Tibial artery (tissue), 4 donors: Measurements from ENCODE around the gene HPX.

Experiments used
- DNase-seq, 2 donors: peaks; one replicate each; pipeline ENCODE4 v3.0.0-alpha.2; 2019
- H3K27ac ChIP-seq, 2 donors: fragments of 200-600 bp; sonication (generic) in 1 of 2; 1 replicate in 1 of 2; 2 replicates in 1 of 2; pipeline ENCODE4 v1.5.1; 2018 to 2019; ENCODE audit warnings: mild to moderate bottlenecking in 1 of 2
- H3K27me3 ChIP-seq, 2 donors: fragments of 200-600 bp; sonication (generic) in 1 of 2; one replicate each; pipeline versions ENCODE4 v1.5.1 to v1.6.0; 2016 to 2019
- H3K36me3 ChIP-seq, 3 donors: fragments of 200-600 bp; sonication (generic) in 2 of 3; one replicate each; pipeline ENCODE4 v1.5.1; 2016 to 2019; ENCODE audit warnings: mild to moderate bottlenecking in 2 of 3
- H3K4me1 ChIP-seq, 4 donors: fragments of 200-600 bp; sonication (generic) in 2 of 4; 1 replicate in 3 of 4; 2 replicates in 1 of 4; pipeline ENCODE4 v1.5.1; 2016 to 2019
- H3K4me3 ChIP-seq, 2 donors: fragments of 200-600 bp; sonication (generic) in 1 of 2; 1 replicate in 1 of 2; 2 replicates in 1 of 2; pipeline ENCODE4 v1.5.1; 2018 to 2019; ENCODE audit warnings: mild to moderate bottlenecking in 2 of 2
- H3K9me3 ChIP-seq, 3 donors: fragments of 200-600 bp; sonication (generic) in 1 of 3; one replicate each; pipeline ENCODE4 v1.5.1; 2016 to 2019
- CTCF ChIP-seq, 2 experiments: fragments of 200-600 bp in 1 of 2; fragments of 450-650 bp in 1 of 2; IDR thresholded peaks; one replicate each; pipeline ENCODE4 v1.5.1; 2017 to 2019; ENCODE audit warnings: antibody characterized with exemption in 2 of 2, mild to moderate bottlenecking in 1 of 2, moderate library complexity in 1 of 2
- intact Hi-C: fragments of 100-400 bp; cut with DNase I; formaldehyde crosslinking; loops from one replicate; pipeline ENCODE4 v1.15.0; 2023; ENCODE audit warnings: low total_unique reads

HPX gene

GRCh38 chr11:6474413-6474792, 33.6 kb upstream of the HPX start:
- H3K27me3 ChIP-seq = no peaks in the 10 kb centered on the region
- intact Hi-C loops = no loop called here
- TF ChIP-seq CTCF (IDR thresholded peaks at IDR 0.05) = no peak
- DNase-seq = no peak
- peak overlapping the region; percentile 84 to 92 for H3K27ac ChIP-seq
- H3K9me3 ChIP-seq = no peaks in the 10 kb centered on the region
- H3K36me3 ChIP-seq = peaks cover 7 to 30% (median 25%) of the 10 kb centered on the region in 3 donors
- H3K4me3 ChIP-seq = peak overlapping the region; percentile 79 to 92
- H3K4me1 ChIP-seq = peaks cover 5 to 46% (median 25%) of the 10 kb centered on the region in 4 donors

DNA sequence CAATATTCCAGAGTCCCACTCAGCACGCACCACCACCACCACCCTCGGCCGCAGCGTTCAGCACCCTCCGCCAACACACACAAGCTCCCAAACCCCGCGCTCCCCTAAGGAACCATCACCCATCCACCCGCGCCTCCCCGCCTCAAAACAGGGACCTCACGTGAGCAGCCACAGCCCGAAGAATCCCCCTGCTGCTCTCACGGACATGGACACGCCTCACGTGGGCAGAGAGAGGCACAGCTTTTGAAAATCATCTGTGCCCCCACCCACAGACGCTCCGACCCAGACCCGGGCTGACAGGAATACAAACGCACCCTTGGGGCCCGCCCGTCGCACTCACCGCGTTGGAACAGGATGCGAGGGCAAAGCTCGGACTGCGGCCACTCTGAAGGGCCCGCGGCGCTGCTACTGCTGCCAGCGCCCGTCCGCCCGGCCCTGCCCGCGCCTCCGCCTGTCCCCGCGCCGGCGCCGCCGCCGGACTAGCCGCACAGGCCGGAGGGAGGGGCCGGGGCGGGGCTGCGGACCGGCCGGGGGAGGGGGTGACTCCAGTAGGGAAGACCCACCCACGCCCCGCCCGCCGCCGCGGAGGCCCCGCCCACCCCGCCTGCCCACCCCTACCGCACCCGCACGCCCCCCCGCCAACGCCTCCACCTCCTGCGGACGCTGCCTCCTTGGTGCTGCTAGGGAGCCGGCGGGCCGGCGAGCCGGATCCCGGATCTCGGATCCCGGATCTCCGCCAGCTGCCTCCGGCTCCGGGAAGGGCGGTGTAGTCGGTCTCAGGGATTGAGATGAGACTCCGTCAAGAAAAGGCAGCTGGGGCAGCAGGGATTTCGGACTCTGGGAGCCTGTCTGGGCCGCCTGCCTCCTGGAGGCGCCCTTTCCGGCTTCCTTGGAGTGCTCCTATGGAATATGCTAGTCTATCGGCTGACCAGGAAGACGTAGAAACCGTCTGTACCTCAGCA, 32.9 kb upstream of the HPX start, which contains the start of gene TRIM3:
TRIM3 (minus strand) TSS at position 491 of the 962 bp plus-strand sequence. CDS start 8,246 bp downstream, outside the sequence.
- intact Hi-C loops = no loop called here
- peak within 1 kb of the TSS; percentile 79 to 92 for H3K4me3 ChIP-seq
- no peaks in the 10 kb centered on the region for H3K27me3 ChIP-seq
- no peaks in the 10 kb centered on the region for H3K9me3 ChIP-seq
- no peak for TF ChIP-seq CTCF (IDR thresholded peaks at IDR 0.05)
- DNase-seq = peak; percentile 93 to 98
- peak within 1 kb of the TSS; percentile 84 to 92 for H3K27ac ChIP-seq
- H3K36me3 ChIP-seq = peaks cover 5 to 24% (median 23%) of the 10 kb centered on the region in 3 donors
- peaks cover 5 to 53% (median 25%) of the 10 kb centered on the region in 4 donors for H3K4me1 ChIP-seq

DNA sequence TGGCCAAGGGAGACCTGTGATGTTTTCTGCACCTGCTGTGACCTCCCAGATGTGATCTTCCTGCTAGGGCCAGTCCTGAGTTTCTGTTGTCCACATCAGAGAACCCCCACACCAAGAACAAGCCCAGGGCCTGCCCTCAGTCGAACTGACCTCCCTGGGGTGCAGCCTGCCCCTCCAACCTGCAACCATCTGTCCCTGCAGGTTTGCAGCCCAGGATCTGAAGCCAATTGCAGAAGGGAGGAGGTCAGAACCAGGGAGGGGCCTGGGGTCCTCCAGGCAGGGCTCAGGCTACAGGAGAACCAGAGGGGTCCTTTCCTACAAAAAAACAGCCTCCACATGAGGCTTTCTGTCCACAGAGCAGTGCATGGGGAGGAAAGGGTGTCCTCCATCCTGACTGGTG, 32.1 kb upstream of the HPX start:
- intact Hi-C loops = no loop called here
- TF ChIP-seq CTCF (IDR thresholded peaks at IDR 0.05) = no peak
- H3K4me1 ChIP-seq = peaks cover 5 to 57% (median 27%) of the 10 kb centered on the region in 4 donors

GRCh38 chr11:6469599-6469998, 28.8 kb upstream of the HPX start:
- TF ChIP-seq CTCF (IDR thresholded peaks at IDR 0.05) = no peak
- no peaks in the 10 kb centered on the region for H3K27me3 ChIP-seq
- H3K9me3 ChIP-seq = no peaks in the 10 kb centered on the region
- intact Hi-C loops = no loop called here
- H3K4me1 ChIP-seq = peaks cover 5 to 48% (median 23%) of the 10 kb centered on the region in 4 donors
- peak overlapping the region; percentile 57 to 69 for H3K27ac ChIP-seq
- H3K36me3 ChIP-seq = peaks cover 0 to 13% (median 8%) of the 10 kb centered on the region in 3 donors
- DNase-seq = no peak
- H3K4me3 ChIP-seq = no peak overlapping the region

More for the DNA sequence above, 32.1 kb upstream of the HPX start:
- no peaks in the 10 kb centered on the region for H3K27me3 ChIP-seq
- H3K27ac ChIP-seq = peak overlapping the region; percentile 84 to 92
- H3K4me3 ChIP-seq = peak overlapping the region; percentile 79 to 92
- DNase-seq = no peak
- no peaks in the 10 kb centered on the region for H3K9me3 ChIP-seq
- peaks cover 0 to 16% (median 15%) of the 10 kb centered on the region in 3 donors for H3K36me3 ChIP-seq

DNA sequence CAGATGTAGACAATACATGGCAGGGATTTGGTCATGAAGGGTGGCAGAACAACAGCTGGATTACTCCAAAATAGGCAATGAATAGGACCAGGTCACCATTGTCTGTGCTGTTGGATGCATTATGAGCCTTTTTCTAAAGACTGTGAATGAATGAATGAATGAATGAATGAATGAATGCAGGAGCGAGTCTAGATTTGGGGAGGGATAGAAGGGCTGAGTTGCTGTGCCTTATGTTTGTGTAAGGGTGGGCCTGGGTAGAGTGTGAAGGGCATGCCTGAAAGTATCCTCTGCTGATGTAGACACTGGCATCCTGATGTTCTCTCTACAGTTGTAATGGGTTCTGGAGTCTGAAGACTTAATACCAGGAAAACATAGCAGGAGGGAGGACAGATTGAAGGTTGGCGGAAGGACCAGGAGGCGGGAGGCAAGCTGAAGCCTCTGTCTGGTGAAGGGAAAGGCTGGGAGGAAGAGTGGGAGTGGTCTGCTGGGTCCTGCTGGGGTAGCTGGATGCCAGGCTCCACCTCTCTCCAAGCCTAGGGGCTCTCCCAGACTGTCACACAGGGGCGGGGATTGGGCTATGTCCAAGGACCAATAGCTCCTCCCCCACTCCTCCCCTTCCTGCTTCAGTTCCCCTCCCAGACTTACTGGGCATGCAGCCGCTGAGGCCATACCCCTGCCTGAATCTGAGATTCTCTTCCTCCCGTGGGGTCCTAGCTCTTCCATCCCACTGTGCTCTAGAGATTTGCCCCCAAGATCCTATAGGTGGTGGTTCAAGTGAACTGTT, 28.1 kb upstream of the HPX start:
- H3K4me3 ChIP-seq = no peak overlapping the region
- peaks cover 5 to 44% (median 21%) of the 10 kb centered on the region in 4 donors for H3K4me1 ChIP-seq
- peak overlapping the region; percentile 57 to 69 for H3K27ac ChIP-seq
- DNase-seq = peak; percentile 94 to 96
- intact Hi-C loops = no loop called here
- peaks cover 4 to 20% (median 15%) of the 10 kb centered on the region in 3 donors for H3K36me3 ChIP-seq
- TF ChIP-seq CTCF (IDR thresholded peaks at IDR 0.05) = no peak
- H3K9me3 ChIP-seq = no peaks in the 10 kb centered on the region
- no peaks in the 10 kb centered on the region for H3K27me3 ChIP-seq
